GM18868 (cell line): ENCODE data around the gene MCU.
"Not testable (repeated sequence)": the region's sequence is repeated elsewhere in the genome, so short reads cannot be mapped to it uniquely, and the experiment has no call there.

Source experiments
- ATAC-seq: cut with Tn5 transposase; IDR thresholded peaks from one replicate; pipeline ENCODE4 v1.9.1; 2021; ENCODE audit warnings: mild to moderate bottlenecking, moderate library complexity; ENCODE audit not compliant: unreplicated experiment

The MCU gene

DNA sequence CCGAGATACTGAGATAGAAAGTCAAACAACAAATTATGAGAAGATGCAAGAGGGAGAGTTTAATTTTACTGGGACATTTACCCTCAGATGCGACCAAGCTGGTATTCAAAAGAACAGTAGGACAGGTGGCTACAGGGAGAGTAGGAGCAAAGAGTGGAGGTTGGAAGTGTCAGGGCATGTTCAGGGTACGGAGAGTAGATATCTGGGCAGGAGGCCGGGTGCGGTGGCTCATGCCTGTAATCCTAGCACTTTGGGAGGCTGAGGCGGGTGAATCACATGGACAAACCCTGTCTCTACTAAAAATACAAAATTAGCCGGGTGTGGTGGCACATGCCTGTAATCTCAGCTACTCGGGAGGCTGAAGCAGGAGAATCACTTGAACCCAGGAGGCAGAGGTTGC is 5.5 kb upstream of the MCU start:
- not testable (repeated sequence) for ATAC-seq

DNA sequence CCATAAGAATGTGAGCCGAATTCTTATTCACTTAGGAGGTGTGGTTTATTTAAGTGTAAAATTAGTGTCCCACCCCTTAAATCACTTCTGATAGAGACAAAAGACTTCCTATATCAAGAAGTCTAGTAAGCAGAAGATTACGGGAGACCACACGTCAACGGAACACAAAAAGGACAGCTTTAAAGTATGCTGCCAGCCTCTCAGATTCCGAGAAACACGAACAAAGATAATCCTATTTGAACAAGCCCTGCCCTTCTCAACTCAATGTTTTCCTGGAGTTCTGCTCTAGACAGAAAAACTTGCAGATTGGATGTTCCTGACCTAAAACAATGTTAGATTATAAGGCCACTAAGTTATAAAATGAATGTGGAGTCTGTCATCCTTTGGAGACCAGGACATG is 4.9 kb upstream of the MCU start:
- ATAC-seq, result no peak

GRCh38 chr10:72688208-72688651 is 3.7 kb upstream of the MCU start:
- ATAC-seq, result no peak

DNA sequence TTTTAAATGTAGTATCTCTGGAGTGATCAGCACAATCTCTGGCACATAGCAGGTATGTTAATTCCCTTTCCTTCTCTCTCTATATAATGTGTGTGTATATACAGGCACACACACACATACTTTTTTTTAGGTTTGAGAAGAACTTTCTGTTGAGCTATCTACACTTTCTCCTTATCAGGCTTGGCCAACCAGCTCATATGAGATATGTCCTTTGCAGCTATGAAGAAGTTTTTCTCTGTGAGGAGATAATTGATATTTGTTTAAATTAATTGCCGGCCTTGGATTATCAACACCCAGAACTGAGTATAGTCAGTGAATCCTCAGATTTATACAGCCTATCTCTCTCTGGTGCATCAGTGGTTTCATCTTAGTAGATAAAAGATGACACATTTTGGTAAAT is 2.3 kb upstream of the MCU start:
- no peak for ATAC-seq

DNA sequence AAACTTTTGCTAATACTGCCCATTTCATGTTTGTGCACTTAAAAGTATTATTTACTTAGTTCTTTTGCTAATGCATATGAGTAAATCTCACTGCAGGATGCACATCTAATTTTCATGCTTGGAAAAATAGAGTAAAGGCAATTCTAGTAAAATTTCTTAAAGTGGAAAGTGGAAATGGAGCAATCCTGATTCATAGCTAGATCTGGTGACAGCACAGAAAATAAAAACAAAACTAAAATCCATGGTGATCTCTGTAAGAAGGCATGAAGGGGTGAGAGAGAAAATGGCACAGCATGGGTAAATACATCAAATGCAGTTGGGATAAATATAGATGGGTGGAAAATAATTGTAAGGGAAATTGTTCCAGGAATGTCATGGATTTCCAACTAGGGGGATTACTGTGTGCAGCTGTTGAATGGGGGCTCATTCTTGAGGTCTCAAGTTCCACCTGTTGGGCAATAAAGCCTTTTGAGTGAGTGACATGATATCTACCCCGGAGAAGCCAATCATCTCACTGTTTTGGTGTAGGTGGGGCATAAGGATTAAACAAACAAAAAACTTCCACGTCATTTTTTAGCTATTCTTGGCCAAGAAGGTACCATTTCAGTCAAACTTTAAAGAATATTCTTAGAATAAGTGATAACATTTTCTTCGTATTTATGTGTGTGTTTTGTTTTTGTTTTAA is 1.7 kb upstream of the MCU start:
- no peak for ATAC-seq

DNA sequence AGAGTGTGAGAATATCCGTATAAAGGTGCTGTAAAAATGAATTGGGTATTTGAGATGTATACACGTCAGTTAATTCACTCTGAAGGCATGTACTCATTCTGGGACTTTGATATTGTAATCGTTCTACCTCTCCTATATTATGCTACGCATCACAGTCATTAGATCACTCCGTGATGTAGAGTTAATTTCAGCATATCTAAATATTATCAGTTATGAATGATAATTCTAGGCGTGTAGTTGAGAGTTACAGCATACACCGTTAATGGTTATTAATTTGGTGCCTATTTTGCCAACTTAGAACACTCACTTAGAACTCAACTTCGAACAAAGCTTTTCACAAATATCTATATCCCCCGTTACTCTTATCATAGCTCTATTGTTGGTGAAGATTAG is 477 bp upstream of the MCU start:
- no peak for ATAC-seq

- ATAC-seq, result no peak
Measured at GRCh38 chr10:72692744-72692993, 726 bp downstream of the MCU start.

DNA sequence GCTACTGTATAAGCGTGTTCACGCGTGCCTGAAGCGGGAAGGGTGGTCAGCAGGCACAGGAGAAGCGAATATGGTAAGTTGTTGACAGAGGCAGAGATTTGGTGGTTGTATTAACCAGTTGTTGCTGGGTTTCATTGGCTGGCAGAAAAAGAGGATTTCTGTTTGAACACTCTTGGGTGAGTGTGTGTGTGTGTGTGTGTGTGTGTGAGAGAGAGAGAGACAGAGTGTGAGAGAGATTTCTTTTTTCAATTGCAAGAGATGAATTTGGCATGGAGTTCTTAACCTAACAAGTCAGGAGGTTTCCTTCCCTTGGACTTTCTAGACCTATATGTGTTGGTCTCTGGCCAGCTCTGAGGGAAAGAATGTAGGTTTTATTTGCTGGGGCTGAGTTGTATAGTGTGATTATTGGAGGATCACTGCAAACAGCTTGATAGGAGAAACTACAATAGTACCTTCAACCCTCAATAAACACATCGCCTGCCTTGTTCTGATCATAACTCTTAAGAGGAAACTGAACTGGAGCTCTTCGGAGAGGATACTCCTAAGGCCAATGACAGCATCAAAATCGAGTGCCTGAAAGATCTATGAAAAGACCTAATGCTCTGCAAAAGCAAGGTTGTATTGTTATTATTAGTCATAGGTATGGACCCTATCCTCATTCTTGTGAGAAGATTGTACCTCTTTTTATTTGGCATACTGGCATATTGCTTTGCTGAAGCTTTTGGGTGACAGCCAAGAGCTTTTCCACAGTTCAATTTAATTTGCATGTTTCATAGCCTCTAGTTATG is 1.2 kb downstream of the MCU start:
- ATAC-seq, result no peak

GRCh38 chr10:72694476-72695369 is 2.8 kb downstream of the MCU start:
- no peak for ATAC-seq

DNA sequence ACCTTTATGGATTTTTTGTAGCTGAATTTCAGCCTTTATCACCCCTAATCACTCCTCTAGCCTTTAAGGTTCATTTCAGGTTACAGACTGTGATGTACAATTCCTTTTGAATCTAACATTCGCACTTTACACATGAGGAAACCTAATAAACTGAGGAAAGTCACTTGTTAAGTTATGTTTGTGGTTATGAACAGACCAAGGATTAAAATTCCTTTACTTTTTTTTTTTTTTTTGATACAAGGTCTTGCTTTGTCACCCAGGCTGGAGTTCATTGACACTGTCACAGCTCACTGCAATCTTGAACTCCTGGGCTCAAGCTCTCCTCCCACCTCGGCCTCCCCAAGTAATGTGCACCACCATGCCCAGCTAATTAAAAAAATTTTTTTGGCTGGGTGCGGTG is 3.6 kb downstream of the MCU start:
- ATAC-seq, result no peak

DNA sequence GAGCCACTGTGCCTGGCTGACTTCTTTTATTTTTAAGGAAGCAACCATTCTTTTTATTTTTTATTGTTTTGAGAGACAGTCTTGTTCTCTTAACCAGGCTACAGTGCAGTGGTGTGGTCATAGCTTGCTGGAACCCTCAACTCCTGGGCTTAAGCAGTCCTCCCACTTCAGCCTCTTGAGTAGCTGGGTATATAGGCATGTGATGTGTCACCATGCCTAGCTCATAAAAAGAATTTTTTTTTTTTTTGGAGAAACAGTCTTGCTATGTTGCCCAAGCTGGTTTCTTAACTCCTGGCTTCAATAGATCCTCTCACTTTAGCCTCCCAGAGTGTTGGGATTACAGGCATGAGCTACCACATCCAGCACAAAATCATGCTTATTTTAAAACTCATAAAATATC is 5.8 kb downstream of the MCU start:
- ATAC-seq, result no peak

- not testable (repeated sequence) for ATAC-seq
Measured at GRCh38 chr10:72702465-72702864, 10.5 kb downstream of the MCU start.

DNA sequence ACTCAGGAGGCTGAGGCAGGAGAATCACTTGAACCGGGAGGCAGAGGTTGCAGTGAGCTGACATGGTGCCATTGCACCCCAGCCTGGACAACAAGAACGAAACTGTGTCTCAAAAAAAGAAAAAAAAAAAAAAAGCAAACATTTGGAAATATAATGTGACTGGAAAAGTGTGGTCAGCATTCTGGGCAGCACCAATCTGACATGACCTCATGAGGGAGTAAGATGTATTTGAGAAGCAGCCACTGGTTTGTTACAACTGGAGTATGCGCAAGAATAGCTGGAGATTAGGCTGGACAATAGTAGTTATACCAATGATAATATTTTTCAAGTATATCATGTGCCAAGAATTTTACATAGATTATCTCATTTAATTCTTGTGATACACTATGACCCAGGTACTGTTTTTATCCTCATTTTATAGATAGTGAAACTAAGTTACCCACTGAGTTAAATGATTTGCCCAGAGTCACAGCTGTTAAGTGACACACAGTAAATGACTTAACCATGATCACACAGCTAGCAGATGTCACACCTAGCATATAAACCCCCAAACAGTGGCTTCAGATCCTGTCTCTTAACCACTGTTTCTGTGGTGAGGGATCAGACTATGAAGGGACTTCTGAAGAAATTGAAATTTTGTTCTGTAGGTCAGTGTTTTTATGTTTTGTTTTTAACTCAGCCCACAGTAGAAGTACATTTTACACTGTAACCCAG is 11.1 kb downstream of the MCU start:
- no peak for ATAC-seq

DNA sequence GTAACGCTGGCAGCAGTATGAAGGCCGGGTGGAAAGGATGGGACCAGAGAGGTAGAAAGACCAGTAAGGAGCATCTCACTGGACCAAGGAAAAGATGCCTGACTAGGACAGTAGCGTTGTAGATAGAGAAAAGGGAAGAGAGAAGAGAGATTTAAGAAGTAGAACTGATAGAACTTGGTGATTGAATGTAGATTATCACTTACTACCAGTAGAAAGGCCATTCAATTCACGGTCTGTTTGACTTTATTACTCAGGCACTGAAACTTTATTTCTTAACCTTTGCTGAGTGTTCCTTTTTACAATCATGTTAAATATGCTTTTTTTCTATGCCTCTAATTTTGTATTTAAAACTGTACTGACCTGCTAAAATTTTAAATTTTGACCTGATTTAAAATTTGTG is 12.2 kb downstream of the MCU start:
- no peak for ATAC-seq

DNA sequence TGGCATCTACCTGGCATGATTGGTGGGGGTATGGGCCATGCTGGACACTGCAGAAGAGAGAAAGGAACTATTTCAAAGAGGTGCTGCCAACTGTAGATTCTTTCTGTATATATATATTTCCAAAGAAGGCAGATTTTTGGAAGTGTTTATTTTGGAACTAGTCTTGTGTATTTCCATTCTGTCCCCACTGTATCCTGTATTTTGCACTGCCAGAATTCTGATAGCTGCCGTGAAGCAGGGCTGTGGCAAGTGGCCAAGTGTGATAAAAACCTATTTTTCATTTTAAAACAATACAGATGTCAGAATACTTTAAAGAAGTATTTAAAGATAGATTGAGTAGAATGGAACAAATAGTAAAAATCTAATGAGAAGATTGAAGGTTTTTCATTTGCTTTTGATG is 17.1 kb downstream of the MCU start:
- ATAC-seq, result no peak

DNA sequence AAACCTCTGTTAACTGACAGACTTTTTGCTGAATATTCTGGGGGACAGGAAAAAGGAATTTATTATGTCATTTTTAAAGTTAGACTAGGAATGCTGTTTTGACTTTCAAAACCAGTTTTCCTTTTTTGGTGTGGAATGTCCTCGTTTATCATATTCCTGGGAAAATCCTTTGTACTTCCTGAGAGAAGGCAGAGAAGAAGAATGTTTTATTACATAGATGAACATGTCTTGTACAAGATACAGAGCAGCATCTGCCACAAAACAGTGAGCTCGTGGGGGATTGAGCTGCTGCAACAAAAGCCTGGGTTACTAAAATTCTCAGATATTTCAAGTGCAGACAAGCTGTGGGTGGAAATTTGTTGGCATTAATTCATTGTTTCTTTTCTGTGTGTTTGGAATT is 20.2 kb downstream of the MCU start:
- ATAC-seq, result no peak

GRCh38 chr10:72719941-72720592 is 28.1 kb downstream of the MCU start:
- ATAC-seq, result no peak

DNA sequence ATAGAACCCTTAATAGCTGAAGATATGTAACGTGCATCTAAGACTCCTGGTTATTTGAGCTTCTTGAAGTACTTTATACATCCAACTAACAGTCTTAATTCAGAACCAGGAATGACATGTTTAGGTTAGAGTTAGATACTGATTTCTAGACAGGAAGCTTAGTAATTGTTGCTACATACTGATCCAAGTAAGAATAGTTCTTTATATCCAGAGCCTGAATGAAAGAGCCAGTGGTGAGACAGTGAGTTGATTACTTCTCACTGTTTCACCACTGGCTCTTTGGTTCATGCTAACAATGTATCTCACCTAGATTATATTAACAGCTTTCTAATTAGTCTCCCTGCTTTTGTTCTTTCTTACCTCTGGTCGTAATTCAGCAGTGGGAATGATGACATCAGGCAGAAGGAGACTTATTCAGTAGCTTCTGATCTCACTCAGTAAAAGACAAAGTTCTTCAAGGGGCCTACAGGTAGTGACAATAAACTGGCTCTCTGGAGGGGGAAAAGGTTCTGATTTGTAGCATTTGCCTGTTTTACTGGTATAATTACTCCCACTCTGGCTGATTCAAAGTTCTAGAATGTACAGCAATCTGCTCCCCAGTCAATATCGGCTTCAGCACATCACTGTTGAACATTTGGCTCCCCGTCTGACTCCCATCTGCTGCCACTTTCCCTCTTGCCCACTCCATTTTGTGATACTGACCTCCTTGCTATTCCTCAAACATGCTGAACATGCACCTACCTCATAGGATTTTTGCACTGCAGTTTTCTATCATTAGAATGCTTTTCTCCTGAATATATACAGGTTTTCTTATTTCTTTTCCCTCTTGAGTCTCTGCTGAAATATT is 29.1 kb downstream of the MCU start:
- no peak for ATAC-seq

DNA sequence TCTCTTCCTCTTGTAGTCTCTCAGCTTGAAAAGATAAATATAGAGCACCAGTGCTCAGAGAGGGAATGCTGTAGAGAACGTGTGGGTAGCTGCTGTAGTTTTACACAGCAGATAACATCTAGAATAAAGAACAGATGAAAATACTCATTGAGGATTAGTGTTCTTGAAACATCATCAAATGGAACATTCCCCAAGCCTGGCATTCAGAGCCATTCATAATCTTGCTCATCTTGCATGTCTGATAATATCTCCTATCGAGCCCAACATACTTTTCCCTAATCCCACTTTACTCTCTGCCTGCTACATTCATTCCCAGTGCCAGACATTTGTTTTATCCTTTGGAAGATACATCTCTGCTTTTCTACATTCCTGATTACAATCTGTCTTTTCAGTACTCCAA is 35.2 kb downstream of the MCU start:
- ATAC-seq, result no peak

DNA sequence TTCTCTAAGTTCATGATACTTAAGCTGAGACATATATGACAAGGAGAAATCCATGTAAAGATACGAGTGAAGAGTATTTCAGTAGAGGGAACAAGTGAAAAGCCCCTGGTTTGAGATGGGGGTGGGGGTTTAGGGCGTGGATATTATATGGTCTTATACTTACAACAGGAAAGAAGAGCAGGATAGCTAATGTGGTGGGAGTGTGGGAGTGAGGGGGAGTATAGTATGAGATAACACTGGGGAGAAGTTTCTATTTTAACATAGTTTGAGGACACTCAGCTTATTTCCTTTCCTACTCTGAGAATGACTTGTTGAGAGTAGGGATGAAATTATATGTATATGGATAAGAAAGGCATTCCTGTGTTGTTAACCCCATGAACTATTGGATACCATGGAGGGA is 36.5 kb downstream of the MCU start:
- ATAC-seq, result no peak
